Measurements from ENCODE around the gene KIF7.

The KIF7 gene

GRCh38 chr15:89641053-89641452, 14.2 kb downstream of the KIF7 start:
- no peak overlapping the region for H2BK5ac ChIP-seq (ENCODE audit: low read depth, low read length, poor library complexity, severe bottlenecking)
- H3K27me3 ChIP-seq (ENCODE audit: control insufficient read depth in 1 of 2, insufficient read depth in 1 of 2, low read length in 2 of 2) = no peaks in the 10 kb centered on the region
- no peak for DNase-seq
- H3K14ac ChIP-seq (ENCODE audit: low read length in 2 of 2) = no peak overlapping the region
- no peaks in the 10 kb centered on the region for H3K4me1 ChIP-seq (ENCODE audit: control insufficient read depth, insufficient read depth, low read depth, low read length)
- H3K4me3 ChIP-seq (ENCODE audit: insufficient read depth in 1 of 2, low read depth in 1 of 2, low read length in 2 of 2) = no peak overlapping the region
- H2BK12ac ChIP-seq (ENCODE audit: low read length in 2 of 2) = no peak overlapping the region
- no peak overlapping the region for H3K18ac ChIP-seq (ENCODE audit: low read depth in 1 of 2, low read length in 2 of 2)
- H3K9me3 ChIP-seq (ENCODE audit: control insufficient read depth, low read length) = no peaks in the 10 kb centered on the region
- 93% methylated on average over 5 of the region's 5 CpGs for WGBS
- H2AK5ac ChIP-seq (ENCODE audit: low read length, severe bottlenecking) = no peak overlapping the region
- no peak overlapping the region for H3K9ac ChIP-seq (ENCODE audit: low read length)
- no peak overlapping the region for H2AFZ ChIP-seq (ENCODE audit: low read depth, low read length)
- H3K4me2 ChIP-seq (ENCODE audit: low read length, poor library complexity, severe bottlenecking) = no peak overlapping the region
- H3K23ac ChIP-seq (ENCODE audit: low read length in 2 of 2) = no peak overlapping the region
- no peak overlapping the region for H2BK15ac ChIP-seq (ENCODE audit: low read depth, poor library complexity, severe bottlenecking)
- H3K36me3 ChIP-seq (ENCODE audit: control insufficient read depth in 1 of 2, insufficient read depth in 2 of 2, low read depth in 1 of 2, low read length in 2 of 2) = peaks cover 37 to 52% of the 10 kb centered on the region in 2 experiments
- no peak overlapping the region for H2BK120ac ChIP-seq (ENCODE audit: low read depth, low read length)
- no peak overlapping the region for H4K91ac ChIP-seq (ENCODE audit: low read length)
- no peak overlapping the region for H3K27ac ChIP-seq (ENCODE audit: low read length, poor library complexity, severe bottlenecking)
- H4K8ac ChIP-seq (ENCODE audit: low read length) = no peak overlapping the region
- H3K79me1 ChIP-seq (replicated peaks; ENCODE audit: low read length, poor library complexity, severe bottlenecking) = peaks cover 4% of the 10 kb centered on the region
- H3K4ac ChIP-seq (ENCODE audit: low read depth in 1 of 2, low read length in 2 of 2) = no peak overlapping the region

DNA sequence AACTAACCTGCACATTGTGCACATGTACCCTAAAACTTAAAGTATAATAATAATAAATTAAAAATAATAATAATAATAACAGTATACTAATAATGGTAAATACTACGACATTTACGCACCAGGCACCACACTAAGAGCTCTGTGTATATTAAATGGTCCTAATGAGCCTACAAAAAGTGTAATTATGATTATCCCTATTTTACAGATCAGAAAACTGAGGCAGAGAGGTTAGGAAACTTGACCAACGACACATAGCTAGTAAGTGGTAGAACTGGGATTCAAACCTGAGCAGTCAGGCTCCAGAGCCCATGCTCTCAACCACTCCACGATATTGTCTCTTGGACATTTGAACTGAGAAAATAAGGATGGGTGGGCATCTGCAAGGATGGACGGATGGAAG, 15.0 kb downstream of the KIF7 start:
- H3K23ac ChIP-seq (ENCODE audit: low read length in 2 of 2) = no peak overlapping the region
- H3K4ac ChIP-seq (ENCODE audit: low read depth in 1 of 2, low read length in 2 of 2) = no peak overlapping the region
- no peaks in the 10 kb centered on the region for H3K9me3 ChIP-seq (ENCODE audit: control insufficient read depth, low read length)
- H2BK5ac ChIP-seq (ENCODE audit: low read depth, low read length, poor library complexity, severe bottlenecking) = no peak overlapping the region
- no peak overlapping the region for H3K14ac ChIP-seq (ENCODE audit: low read length in 2 of 2)
- no peak overlapping the region for H2BK15ac ChIP-seq (ENCODE audit: low read depth, poor library complexity, severe bottlenecking)
- H2BK120ac ChIP-seq (ENCODE audit: low read depth, low read length) = no peak overlapping the region
- H3K4me1 ChIP-seq (ENCODE audit: control insufficient read depth, insufficient read depth, low read depth, low read length) = no peaks in the 10 kb centered on the region
- no peak overlapping the region for H2AK5ac ChIP-seq (ENCODE audit: low read length, severe bottlenecking)
- no peak overlapping the region for H3K9ac ChIP-seq (ENCODE audit: low read length)
- DNase-seq = no peak
- H3K27me3 ChIP-seq (ENCODE audit: control insufficient read depth in 1 of 2, insufficient read depth in 1 of 2, low read length in 2 of 2) = no peaks in the 10 kb centered on the region
- no peak overlapping the region for H3K27ac ChIP-seq (ENCODE audit: low read length, poor library complexity, severe bottlenecking)
- no peak overlapping the region for H4K8ac ChIP-seq (ENCODE audit: low read length)
- 98% methylated on average over 5 of the region's 5 CpGs for WGBS
- H3K4me3 ChIP-seq (ENCODE audit: insufficient read depth in 1 of 2, low read depth in 1 of 2, low read length in 2 of 2) = no peak overlapping the region
- no peak overlapping the region for H4K91ac ChIP-seq (ENCODE audit: low read length)
- H3K36me3 ChIP-seq (ENCODE audit: control insufficient read depth in 1 of 2, insufficient read depth in 2 of 2, low read depth in 1 of 2, low read length in 2 of 2) = peaks cover 29 to 46% of the 10 kb centered on the region in 2 experiments
- no peak overlapping the region for H2AFZ ChIP-seq (ENCODE audit: low read depth, low read length)
- H3K79me1 ChIP-seq (replicated peaks; ENCODE audit: low read length, poor library complexity, severe bottlenecking) = peaks cover 4% of the 10 kb centered on the region
- H3K18ac ChIP-seq (ENCODE audit: low read depth in 1 of 2, low read length in 2 of 2) = no peak overlapping the region
- no peak overlapping the region for H3K4me2 ChIP-seq (ENCODE audit: low read length, poor library complexity, severe bottlenecking)
- H2BK12ac ChIP-seq (ENCODE audit: low read length in 2 of 2) = no peak overlapping the region

- Histone ChIP-seq H3K14ac (ENCODE audit: low read length in 2 of 2) (no peak overlapping the region), H3K4me3 (ENCODE audit: insufficient read depth in 1 of 2, low read depth in 1 of 2, low read length in 2 of 2) (no peak overlapping the region), H2AFZ (ENCODE audit: low read depth, low read length) (no peak overlapping the region), H3K27me3 (ENCODE audit: control insufficient read depth in 1 of 2, insufficient read depth in 1 of 2, low read length in 2 of 2) (no peaks in the 10 kb centered on the region), H4K91ac (ENCODE audit: low read length) (no peak overlapping the region), H2BK12ac (ENCODE audit: low read length in 2 of 2) (no peak overlapping the region), H2BK120ac (ENCODE audit: low read depth, low read length) (no peak overlapping the region), H3K36me3 (ENCODE audit: control insufficient read depth in 1 of 2, insufficient read depth in 2 of 2, low read depth in 1 of 2, low read length in 2 of 2) (peaks cover 49 to 53% of the 10 kb centered on the region in 2 experiments), H3K18ac (ENCODE audit: low read depth in 1 of 2, low read length in 2 of 2) (no peak overlapping the region), H2BK15ac (ENCODE audit: low read depth, poor library complexity, severe bottlenecking) (no peak overlapping the region), H3K79me1 (replicated peaks; ENCODE audit: low read length, poor library complexity, severe bottlenecking) (no peaks in the 10 kb centered on the region), H4K8ac (ENCODE audit: low read length) (no peak overlapping the region), H3K4me1 (ENCODE audit: control insufficient read depth, insufficient read depth, low read depth, low read length) (no peaks in the 10 kb centered on the region), H3K9ac (ENCODE audit: low read length) (no peak overlapping the region), H3K23ac (ENCODE audit: low read length in 2 of 2) (no peak overlapping the region), H3K27ac (ENCODE audit: low read length, poor library complexity, severe bottlenecking) (no peak overlapping the region), H3K4ac (ENCODE audit: low read depth in 1 of 2, low read length in 2 of 2) (no peak overlapping the region), H2AK5ac (ENCODE audit: low read length, severe bottlenecking) (no peak overlapping the region), H3K9me3 (ENCODE audit: control insufficient read depth, low read length) (no peaks in the 10 kb centered on the region), H3K4me2 (ENCODE audit: low read length, poor library complexity, severe bottlenecking) (no peak overlapping the region), H2BK5ac (ENCODE audit: low read depth, low read length, poor library complexity, severe bottlenecking) (no peak overlapping the region)
- no peak for DNase-seq
- WGBS = 95% methylated on average over 23 of the region's 23 CpGs
Observed at GRCh38 chr15:89633585-89633984, 21.7 kb downstream of the KIF7 start.

DNA sequence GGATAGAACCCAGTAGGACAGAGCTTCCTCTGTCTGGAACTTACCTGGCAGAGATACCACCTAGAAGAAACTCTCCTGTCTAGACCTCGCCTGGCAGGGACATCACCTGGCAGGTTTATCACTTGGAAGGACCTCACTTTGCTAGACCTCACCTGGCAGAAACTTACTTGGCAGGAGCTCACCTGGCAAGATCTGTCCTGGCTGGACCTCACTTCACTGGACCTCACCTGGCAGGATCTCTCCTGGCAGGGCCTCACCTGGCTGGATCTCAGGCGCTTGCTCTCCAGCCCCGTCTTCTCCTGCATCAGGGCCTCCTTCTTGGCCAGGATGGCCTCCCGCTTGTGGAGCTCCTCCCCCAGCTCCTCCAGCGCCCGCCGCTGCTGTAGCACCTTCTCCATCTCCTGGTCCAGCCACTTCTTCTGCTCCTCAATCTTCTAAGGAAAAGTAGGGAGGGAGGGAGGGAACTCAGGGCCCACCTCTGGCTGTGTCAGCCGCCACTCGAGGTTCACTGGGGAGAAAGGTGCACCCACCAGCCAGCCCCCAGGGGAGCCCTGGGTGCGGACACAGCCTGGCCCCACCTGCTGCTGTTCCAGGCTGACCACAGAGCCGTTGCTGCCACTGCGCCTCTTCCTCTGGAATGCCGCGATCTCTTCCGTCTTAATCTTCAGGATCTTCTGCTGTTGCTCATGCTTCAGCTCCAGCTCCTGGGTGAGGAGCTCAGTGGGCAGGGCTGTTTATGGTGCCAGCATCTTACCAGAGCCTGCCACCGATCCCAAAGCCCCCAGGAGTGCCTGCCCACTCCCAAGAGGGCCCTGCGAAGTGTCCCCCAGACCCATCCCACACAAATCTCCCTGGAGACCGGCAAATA, 22.5 kb downstream of the KIF7 start:
- Histone ChIP-seq H3K9me3 (ENCODE audit: control insufficient read depth, low read length) (no peaks in the 10 kb centered on the region), H3K14ac (ENCODE audit: low read length in 2 of 2) (no peak overlapping the region), H3K4me1 (ENCODE audit: control insufficient read depth, insufficient read depth, low read depth, low read length) (no peaks in the 10 kb centered on the region), H3K23ac (ENCODE audit: low read length in 2 of 2) (no peak overlapping the region), H3K4me2 (ENCODE audit: low read length, poor library complexity, severe bottlenecking) (no peak overlapping the region), H4K8ac (ENCODE audit: low read length) (no peak overlapping the region), H3K36me3 (ENCODE audit: control insufficient read depth in 1 of 2, insufficient read depth in 2 of 2, low read depth in 1 of 2, low read length in 2 of 2) (peaks cover 57 to 59% of the 10 kb centered on the region in 2 experiments), H3K4me3 (ENCODE audit: insufficient read depth in 1 of 2, low read depth in 1 of 2, low read length in 2 of 2) (no peak overlapping the region), H2AK5ac (ENCODE audit: low read length, severe bottlenecking) (no peak overlapping the region), H3K4ac (ENCODE audit: low read depth in 1 of 2, low read length in 2 of 2) (no peak overlapping the region), H3K27me3 (ENCODE audit: control insufficient read depth in 1 of 2, insufficient read depth in 1 of 2, low read length in 2 of 2) (no peaks in the 10 kb centered on the region), H2AFZ (ENCODE audit: low read depth, low read length) (no peak overlapping the region), H2BK120ac (ENCODE audit: low read depth, low read length) (no peak overlapping the region), H2BK15ac (ENCODE audit: low read depth, poor library complexity, severe bottlenecking) (no peak overlapping the region), H3K27ac (ENCODE audit: low read length, poor library complexity, severe bottlenecking) (no peak overlapping the region), H2BK12ac (ENCODE audit: low read length in 2 of 2) (no peak overlapping the region), H2BK5ac (ENCODE audit: low read depth, low read length, poor library complexity, severe bottlenecking) (no peak overlapping the region), H3K9ac (ENCODE audit: low read length) (no peak overlapping the region), H3K79me1 (replicated peaks; ENCODE audit: low read length, poor library complexity, severe bottlenecking) (no peaks in the 10 kb centered on the region), H4K91ac (ENCODE audit: low read length) (no peak overlapping the region), H3K18ac (ENCODE audit: low read depth in 1 of 2, low read length in 2 of 2) (no peak overlapping the region)
- 99% methylated on average over 12 of the region's 18 CpGs for WGBS
- DNase-seq = no peak
